ENCODE results near the gene HOMER2. TPM values are rescaled to one million over a fixed set of nuclear protein-coding genes. Genes with fewer than 3 reads are reported as not detected.

HOMER2 gene
- total RNA-seq, 1 donor from 2014 or later: 48.5 TPM

GRCh38 chr15:82937712-82938058, 14.8 kb downstream of the HOMER2 start:
- intact Hi-C loops (cut with micrococcal nuclease): no loop called here
- H3K4me1 ChIP-seq: peaks cover 5% of the 10 kb centered on the region
- no peak for TF ChIP-seq CTCF (IDR thresholded peaks at IDR 0.05; ENCODE audit: borderline replicate concordance)

GRCh38 chr15:82936966-82937711, 15.4 kb downstream of the HOMER2 start:
- intact Hi-C loops (cut with micrococcal nuclease): no loop called here
- Histone ChIP-seq H3K27ac (replicated peaks) (no peak overlapping the region), H3K9me3 (replicated peaks) (no peaks in the 10 kb centered on the region), H3K27me3 (ENCODE audit: low read depth) (no peaks in the 10 kb centered on the region), H3K4me3 (no peak overlapping the region), H3K4me1 (peaks cover 5% of the 10 kb centered on the region), H3K36me3 (no peaks in the 10 kb centered on the region)
- DNase-seq: no peak
- no peak for TF ChIP-seq CTCF (IDR thresholded peaks at IDR 0.05; ENCODE audit: borderline replicate concordance)

More at GRCh38 chr15:82937712-82938058, 14.8 kb downstream of the HOMER2 start:
- H3K36me3 ChIP-seq: no peaks in the 10 kb centered on the region
- no peak for DNase-seq
- no peaks in the 10 kb centered on the region for H3K9me3 ChIP-seq (replicated peaks)
- no peak overlapping the region for H3K4me3 ChIP-seq
- no peaks in the 10 kb centered on the region for H3K27me3 ChIP-seq (ENCODE audit: low read depth)
- H3K27ac ChIP-seq (replicated peaks): no peak overlapping the region

- TF ChIP-seq CTCF (IDR thresholded peaks at IDR 0.05; ENCODE audit: borderline replicate concordance): no peak
- no peak overlapping the region for H3K27ac ChIP-seq (replicated peaks)
- no peaks in the 10 kb centered on the region for H3K9me3 ChIP-seq (replicated peaks)
- no peaks in the 10 kb centered on the region for H3K36me3 ChIP-seq
- no peak overlapping the region for H3K4me3 ChIP-seq
- DNase-seq: no peak
- peaks cover 13% of the 10 kb centered on the region for H3K4me1 ChIP-seq
- no peaks in the 10 kb centered on the region for H3K27me3 ChIP-seq (ENCODE audit: low read depth)
- intact Hi-C loops (cut with micrococcal nuclease): no loop called here
These were observed 17.1 kb downstream of the HOMER2 start for GRCh38 chr15:82935382-82935781.

GRCh38 chr15:82934100-82934880, 18.2 kb downstream of the HOMER2 start:
- Histone ChIP-seq H3K27ac (replicated peaks) (no peak overlapping the region), H3K9me3 (replicated peaks) (no peaks in the 10 kb centered on the region), H3K27me3 (ENCODE audit: low read depth) (no peaks in the 10 kb centered on the region), H3K36me3 (no peaks in the 10 kb centered on the region), H3K4me3 (no peak overlapping the region), H3K4me1 (peaks cover 13% of the 10 kb centered on the region)
- TF ChIP-seq CTCF (IDR thresholded peaks at IDR 0.05; ENCODE audit: borderline replicate concordance): no peak
- DNase-seq: no peak
- intact Hi-C loops (cut with micrococcal nuclease): no loop called here

- no peaks in the 10 kb centered on the region for H3K36me3 ChIP-seq
- H3K27ac ChIP-seq (replicated peaks): no peak overlapping the region
- no peaks in the 10 kb centered on the region for H3K9me3 ChIP-seq (replicated peaks)
- no peaks in the 10 kb centered on the region for H3K27me3 ChIP-seq (ENCODE audit: low read depth)
- no peak for TF ChIP-seq CTCF (IDR thresholded peaks at IDR 0.05; ENCODE audit: borderline replicate concordance)
- H3K4me1 ChIP-seq: peaks cover 13% of the 10 kb centered on the region
- H3K4me3 ChIP-seq: no peak overlapping the region
- intact Hi-C loops (cut with micrococcal nuclease): no loop called here
- no peak for DNase-seq
These were observed 18.9 kb downstream of the HOMER2 start for GRCh38 chr15:82933576-82933975.
